Astrocyte of the spinal cord (primary cell): Measurements from ENCODE around the gene MCEMP1.
A peak's percentile ranks its signal among the peaks of the same experiment; 100 is the strongest.

ENCODE experiments used
- DNase-seq: peaks from one replicate; pipeline ENCODE4 v3.0.0; 2011; ENCODE audit warnings: low read depth, low spot score
- H3K4me3 ChIP-seq: 2 replicates; pipeline ENCODE4 v1.5.1; 2011; ENCODE audit warnings: low read depth, mild to moderate bottlenecking, low read length, moderate library complexity
- in situ Hi-C: cut with HindIII; loops from 2 replicates; pipeline ENCODE4 v1.10.0; 2017; ENCODE audit warnings: low sequenced_read_pairs
- TF ChIP-seq, protein P1 (sequence below): IDR thresholded peaks from 2 replicates; pipeline ENCODE4 v1.5.1; 2012; ENCODE audit warnings: low read depth, mild to moderate bottlenecking, low read length, inconsistent platforms

Gene MCEMP1

GRCh38 chr19:7678971-7679751 lies 2.3 kb downstream of the MCEMP1 start:
- in situ Hi-C loops, result no loop called here
- no peak overlapping the region for H3K4me3 ChIP-seq
- TF ChIP-seq, protein P1, sequence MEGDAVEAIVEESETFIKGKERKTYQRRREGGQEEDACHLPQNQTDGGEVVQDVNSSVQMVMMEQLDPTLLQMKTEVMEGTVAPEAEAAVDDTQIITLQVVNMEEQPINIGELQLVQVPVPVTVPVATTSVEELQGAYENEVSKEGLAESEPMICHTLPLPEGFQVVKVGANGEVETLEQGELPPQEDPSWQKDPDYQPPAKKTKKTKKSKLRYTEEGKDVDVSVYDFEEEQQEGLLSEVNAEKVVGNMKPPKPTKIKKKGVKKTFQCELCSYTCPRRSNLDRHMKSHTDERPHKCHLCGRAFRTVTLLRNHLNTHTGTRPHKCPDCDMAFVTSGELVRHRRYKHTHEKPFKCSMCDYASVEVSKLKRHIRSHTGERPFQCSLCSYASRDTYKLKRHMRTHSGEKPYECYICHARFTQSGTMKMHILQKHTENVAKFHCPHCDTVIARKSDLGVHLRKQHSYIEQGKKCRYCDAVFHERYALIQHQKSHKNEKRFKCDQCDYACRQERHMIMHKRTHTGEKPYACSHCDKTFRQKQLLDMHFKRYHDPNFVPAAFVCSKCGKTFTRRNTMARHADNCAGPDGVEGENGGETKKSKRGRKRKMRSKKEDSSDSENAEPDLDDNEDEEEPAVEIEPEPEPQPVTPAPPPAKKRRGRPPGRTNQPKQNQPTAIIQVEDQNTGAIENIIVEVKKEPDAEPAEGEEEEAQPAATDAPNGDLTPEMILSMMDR, result no peak
- no peak for DNase-seq

DNA sequence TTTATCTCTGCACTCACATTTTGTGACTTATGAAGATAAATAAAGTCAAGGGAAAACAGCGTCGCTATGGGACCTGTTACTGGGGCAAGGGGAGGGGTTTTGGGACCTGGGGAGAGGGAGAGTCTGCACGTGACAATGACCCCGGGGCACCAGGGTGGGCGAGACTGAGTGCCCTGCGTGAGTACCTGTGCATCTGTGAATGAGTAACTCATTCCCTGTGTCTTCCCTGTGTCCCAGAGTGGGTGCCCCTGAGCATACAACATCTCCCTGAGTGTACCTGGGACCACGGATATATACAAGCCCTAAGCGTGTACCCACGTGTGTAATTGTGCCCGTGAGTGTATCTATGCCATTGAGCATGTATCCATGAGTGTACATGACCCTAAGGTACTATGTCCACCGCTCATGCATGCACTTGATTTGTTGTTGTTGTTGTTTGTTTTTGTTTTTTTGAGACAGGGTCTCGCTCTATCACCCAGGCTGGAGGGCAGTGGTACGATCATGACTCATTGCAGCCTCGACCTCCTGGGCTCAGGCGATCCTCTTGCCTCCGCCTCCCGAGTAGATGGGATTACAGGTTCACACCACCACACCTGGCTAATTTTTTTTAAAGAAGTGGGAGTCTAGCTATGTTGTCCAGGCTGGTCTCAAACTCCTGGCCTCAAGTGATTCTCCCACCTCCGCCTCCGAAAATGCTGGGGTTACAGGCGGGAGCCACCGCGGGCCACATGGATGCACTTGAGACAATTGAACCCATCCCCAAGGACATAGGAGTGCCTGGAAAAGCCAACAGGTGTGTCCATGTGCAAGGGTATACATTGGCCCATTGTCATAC lies 3.1 kb downstream of the MCEMP1 start:
- no peak for DNase-seq
- peak overlapping the region; percentile 24 for H3K4me3 ChIP-seq
- in situ Hi-C loops, result no loop called here
- TF ChIP-seq, protein P1, result no peak

GRCh38 chr19:7680606-7681339 lies 3.9 kb downstream of the MCEMP1 start, which contains the start of gene TRAPPC5:
TRAPPC5 (plus strand) TSS chr19:7680833; CDS start chr19:7682254, 1,421 bp downstream.
- TF ChIP-seq, protein P1, result peak; percentile 68
- DNase-seq, result peak; percentile 74
- in situ Hi-C loops, result no loop called here
- H3K4me3 ChIP-seq, result peak within 1 kb of the TSS; percentile 98

DNA sequence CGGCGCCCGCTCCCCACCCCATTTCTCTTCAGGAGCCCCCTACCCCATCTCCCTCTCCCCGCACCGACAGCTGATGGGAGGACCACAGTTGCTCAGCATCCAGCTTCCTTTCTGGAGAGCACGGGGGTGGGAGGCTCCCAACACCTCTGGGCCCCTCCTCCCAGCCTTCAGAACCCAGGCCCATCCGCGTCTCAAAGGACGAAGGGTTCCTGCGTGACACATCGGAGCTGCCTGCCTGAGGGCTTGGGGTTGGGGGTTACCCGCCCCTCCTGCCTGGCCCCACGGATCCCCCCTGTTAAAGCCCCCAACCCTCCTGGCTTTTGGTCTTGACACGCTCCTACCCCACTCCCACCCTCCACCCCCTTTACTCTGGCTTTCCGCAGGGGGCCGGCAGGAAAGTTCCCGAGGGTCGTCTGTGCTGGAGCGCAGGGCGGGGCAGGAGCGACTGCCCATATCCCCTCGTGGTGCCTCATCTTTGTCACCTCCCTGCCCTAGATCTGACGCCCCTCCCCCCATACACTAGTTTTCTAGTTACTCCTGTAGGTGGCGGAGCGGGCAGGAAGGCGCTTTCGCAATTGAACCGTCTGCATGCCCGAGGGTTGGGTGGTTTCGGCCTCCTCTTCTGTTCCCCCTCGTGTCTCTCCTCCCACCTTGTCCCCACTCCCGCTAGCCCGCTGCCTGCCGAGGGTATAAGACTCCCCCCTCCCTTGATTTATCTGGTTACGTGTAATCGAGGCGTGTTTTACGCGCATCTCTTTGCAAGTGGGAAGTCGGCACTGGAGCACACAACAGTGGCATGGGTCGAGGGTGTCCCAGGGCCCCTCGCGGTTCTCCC lies 4.7 kb downstream of the MCEMP1 start:
- in situ Hi-C loops, result no loop called here
- peak overlapping the region; percentile 98 for H3K4me3 ChIP-seq
- TF ChIP-seq, protein P1, result peak; percentile 68
- peak; percentile 68 for DNase-seq

- TF ChIP-seq, protein P1, result peak; percentile 26
- H3K4me3 ChIP-seq, result peak overlapping the region; percentile 98
- no peak for DNase-seq
- in situ Hi-C loops, result no loop called here
These were observed 5.4 kb downstream of the MCEMP1 start for GRCh38 chr19:7682175-7682855.
